Measurements from ENCODE around the gene CAMK2A. TPM values are rescaled to one million over a fixed set of nuclear protein-coding genes. Genes with fewer than 3 reads are reported as not detected.

The CAMK2A gene
- total RNA-seq, 1 donor from 2014 or later: not detected

DNA sequence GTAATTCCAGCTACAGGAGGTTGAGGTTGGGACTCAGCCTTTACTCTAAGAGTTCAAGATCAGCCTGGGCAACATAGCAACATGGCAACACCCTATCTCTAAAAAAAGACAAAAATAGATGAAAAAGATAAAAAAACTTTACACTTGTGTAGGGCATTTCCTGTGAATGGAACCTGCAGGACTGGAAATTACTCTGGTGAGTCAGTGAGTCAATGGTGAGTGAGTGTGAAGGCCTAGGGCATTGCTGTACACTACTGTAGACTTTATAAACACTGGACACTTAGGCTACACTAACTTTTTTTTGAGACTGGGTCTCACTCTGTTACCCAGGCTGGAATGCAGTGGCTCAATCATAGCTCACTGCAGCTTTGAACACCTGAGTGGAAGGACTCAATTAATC, 32.6 kb upstream of the CAMK2A start:
- peak; percentile 65 for DNase-seq (ENCODE audit: low read depth)
- H3K4me3 ChIP-seq (ENCODE audit: low read depth, low read length): no peak overlapping the region
- TF ChIP-seq, protein P1, sequence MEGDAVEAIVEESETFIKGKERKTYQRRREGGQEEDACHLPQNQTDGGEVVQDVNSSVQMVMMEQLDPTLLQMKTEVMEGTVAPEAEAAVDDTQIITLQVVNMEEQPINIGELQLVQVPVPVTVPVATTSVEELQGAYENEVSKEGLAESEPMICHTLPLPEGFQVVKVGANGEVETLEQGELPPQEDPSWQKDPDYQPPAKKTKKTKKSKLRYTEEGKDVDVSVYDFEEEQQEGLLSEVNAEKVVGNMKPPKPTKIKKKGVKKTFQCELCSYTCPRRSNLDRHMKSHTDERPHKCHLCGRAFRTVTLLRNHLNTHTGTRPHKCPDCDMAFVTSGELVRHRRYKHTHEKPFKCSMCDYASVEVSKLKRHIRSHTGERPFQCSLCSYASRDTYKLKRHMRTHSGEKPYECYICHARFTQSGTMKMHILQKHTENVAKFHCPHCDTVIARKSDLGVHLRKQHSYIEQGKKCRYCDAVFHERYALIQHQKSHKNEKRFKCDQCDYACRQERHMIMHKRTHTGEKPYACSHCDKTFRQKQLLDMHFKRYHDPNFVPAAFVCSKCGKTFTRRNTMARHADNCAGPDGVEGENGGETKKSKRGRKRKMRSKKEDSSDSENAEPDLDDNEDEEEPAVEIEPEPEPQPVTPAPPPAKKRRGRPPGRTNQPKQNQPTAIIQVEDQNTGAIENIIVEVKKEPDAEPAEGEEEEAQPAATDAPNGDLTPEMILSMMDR (conservative IDR thresholded peaks at IDR 0.05; ENCODE audit: low read depth, low read length): no peak

DNA sequence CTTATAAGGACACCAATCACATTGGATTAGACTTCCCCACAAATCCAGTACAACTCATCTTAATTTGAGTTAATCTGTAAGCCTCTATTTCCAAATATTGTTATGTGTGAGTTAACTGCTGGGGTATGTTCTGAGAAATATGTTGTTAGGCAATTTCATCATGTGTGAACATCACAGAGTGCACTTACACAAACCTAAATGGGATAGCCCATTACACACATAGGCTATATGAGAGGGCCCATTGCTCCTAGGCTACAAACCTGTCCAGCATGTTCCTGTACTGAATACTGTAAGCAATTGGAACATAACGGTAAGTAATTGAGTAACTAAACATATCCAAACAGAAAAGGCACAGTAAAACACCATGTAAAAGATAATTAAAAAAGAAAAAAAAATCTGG, 32.2 kb upstream of the CAMK2A start:
- peak; percentile 42 for DNase-seq (ENCODE audit: low read depth)
- TF ChIP-seq, protein P1 (conservative IDR thresholded peaks at IDR 0.05; ENCODE audit: low read depth, low read length): no peak
- no peak overlapping the region for H3K4me3 ChIP-seq (ENCODE audit: low read depth, low read length)

DNA sequence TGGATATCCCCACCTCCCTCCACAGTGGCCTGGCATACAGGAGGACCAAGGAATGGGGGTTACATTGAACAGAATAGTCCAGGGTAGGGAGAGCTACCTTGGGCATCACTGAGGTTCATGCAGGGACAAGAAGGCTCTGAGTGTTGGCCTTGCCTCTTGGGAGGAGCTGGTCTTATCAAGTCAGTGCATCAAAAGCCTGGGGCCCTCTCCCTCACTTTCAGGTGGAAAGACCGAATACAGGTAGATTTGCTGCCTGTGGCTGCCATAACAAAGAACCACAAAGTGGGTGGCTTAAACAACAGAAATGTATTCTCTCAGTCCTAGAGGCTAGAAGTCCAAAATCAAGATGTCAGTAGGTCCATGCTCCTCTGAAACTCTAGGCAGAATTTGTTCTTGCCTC, 31.6 kb upstream of the CAMK2A start:
- TF ChIP-seq, protein P1 (conservative IDR thresholded peaks at IDR 0.05; ENCODE audit: low read depth, low read length): no peak
- no peak for DNase-seq (ENCODE audit: low read depth)
- no peak overlapping the region for H3K4me3 ChIP-seq (ENCODE audit: low read depth, low read length)

DNA sequence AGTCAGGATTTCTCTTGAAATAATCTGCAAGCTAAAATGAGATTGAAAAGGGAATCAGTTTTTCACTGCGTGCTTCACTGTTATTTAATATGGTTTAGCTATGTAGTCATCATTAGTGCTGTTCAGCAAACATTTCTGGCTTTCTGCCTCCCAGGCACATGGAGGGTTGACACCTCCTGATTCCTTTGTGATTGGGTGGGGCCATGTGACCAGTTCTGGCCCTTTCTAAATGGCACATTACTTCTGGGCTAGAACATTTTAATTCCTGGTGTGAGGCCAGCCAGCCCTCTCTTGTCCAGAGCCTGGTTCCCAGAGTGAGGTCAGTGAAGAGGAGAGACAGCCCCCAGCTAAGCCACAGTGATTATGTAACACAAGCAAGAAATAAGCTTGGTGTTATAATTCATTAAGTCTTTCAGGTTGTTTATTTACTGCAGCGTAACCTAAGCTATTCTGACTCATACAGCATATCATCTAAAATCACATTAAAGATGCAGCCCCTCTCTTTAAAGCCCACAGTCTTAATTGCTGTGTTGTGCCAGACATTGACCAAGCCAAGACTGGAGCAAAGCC, 30.6 kb upstream of the CAMK2A start:
- TF ChIP-seq, protein P1 (conservative IDR thresholded peaks at IDR 0.05; ENCODE audit: low read depth, low read length): no peak
- DNase-seq (ENCODE audit: low read depth): peak; percentile 96
- no peak overlapping the region for H3K4me3 ChIP-seq (ENCODE audit: low read depth, low read length)

DNA sequence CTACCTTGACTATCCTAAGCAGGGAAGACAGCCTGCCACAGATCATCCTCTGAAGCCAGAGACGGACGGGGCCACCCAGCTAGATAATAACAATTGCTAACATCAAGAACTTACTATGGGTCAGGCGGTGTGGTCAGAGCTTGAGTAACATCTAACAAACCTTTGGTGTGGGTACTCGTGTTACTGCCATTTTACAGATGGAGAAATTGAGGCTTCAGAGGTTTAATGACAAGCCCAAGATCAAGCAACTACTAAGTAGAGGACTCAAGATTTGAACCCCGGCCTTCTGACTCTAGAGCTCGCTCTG, 29.9 kb upstream of the CAMK2A start:
- DNase-seq (ENCODE audit: low read depth): no peak
- TF ChIP-seq, protein P1 (conservative IDR thresholded peaks at IDR 0.05; ENCODE audit: low read depth, low read length): no peak
- H3K4me3 ChIP-seq (ENCODE audit: low read depth, low read length): no peak overlapping the region

DNA sequence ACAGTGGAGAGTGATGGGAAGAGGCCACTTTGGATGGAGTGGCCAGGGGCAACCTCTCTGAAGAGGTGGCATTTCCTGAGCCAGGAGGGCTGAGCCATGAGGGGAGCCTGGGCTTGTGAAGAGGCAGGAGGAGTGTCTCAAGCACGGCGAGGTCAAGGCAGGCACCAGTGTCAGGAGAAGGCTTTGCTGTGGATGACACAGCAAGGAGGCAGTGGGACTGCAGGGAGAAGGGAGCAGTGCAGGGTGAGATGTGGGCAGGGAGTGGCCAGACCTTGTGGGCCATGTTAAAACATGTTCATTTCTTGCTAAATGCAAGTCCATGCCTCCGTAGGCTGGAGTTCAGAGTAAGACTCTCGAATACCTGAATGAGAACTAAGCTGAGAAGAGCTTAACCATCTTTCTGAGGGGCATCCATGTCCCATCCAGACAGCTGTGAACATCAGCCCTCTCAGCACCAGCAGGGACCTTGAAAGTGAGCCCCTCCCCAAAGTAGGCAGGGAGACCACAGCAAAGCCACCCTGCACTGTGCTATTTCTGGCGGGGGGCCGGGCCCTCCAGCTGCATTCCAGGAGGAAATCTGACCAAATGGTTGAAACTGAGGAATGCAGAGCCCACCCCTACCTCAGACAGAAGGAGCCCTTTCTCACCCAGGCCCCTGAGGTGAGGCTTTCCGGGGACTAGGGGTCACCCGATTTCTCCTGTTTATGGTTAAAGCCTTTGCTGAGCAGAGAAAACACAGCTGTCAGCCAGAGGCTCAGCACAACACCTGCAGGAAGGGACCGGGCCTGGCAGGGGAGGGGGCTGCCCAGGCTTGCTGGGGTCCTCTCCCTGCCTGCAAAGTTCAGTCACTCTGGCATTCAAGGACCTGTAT, 29.3 kb upstream of the CAMK2A start:
- TF ChIP-seq, protein P1 (conservative IDR thresholded peaks at IDR 0.05; ENCODE audit: low read depth, low read length): no peak
- no peak overlapping the region for H3K4me3 ChIP-seq (ENCODE audit: low read depth, low read length)
- no peak for DNase-seq (ENCODE audit: low read depth)

All from epithelial cell of proximal tubule (primary cell).